Neural progenitor cell (in vitro differentiated cells): ENCODE data around the gene SPATA21. TPM values are rescaled to one million over a fixed set of nuclear protein-coding genes. Genes with fewer than 3 reads are reported as not detected.

ENCODE experiments used
- DNase-seq: peaks from one replicate; pipeline ENCODE4 v3.0.0-alpha.2; 2016; ENCODE audit warnings: low spot score
- H2AFZ ChIP-seq: fragments of 200-600 bp; sonication (generic); replicated peaks from 2 replicates; pipeline ENCODE4 v1.6.1; 2016; ENCODE audit warnings: antibody characterized with exemption
- H3F3A ChIP-seq: fragments of 200-600 bp; sonication (generic); 2 replicates; pipeline ENCODE4 v1.6.1; 2016; ENCODE audit warnings: antibody characterized with exemption, low read depth
- H3K27ac ChIP-seq: fragments of 200-600 bp; sonication (generic); 2 replicates; pipeline ENCODE4 v1.5.1; 2016; ENCODE audit warnings: mild to moderate bottlenecking
- H3K27me3 ChIP-seq: fragments of 200-600 bp; sonication (generic); 2 replicates; pipeline ENCODE4 v1.6.1; 2016; ENCODE audit warnings: mild to moderate bottlenecking, moderate library complexity
- H3K36me3 ChIP-seq: fragments of 200-600 bp; sonication (generic); 2 replicates; pipeline ENCODE4 v1.5.1; 2016
- H3K4me1 ChIP-seq: fragments of 200-600 bp; sonication (generic); 2 replicates; pipeline ENCODE4 v1.6.1; 2016; ENCODE audit warnings: mixed run types
- H3K4me2 ChIP-seq: fragments of 200-600 bp; sonication (generic); 2 replicates; pipeline ENCODE4 v1.6.1; 2016
- H3K4me3 ChIP-seq: fragments of 200-600 bp; sonication (generic); 2 replicates; pipeline ENCODE4 v1.5.1; 2016
- H3K79me2 ChIP-seq: fragments of 200-600 bp; sonication (generic); 2 replicates; pipeline ENCODE4 v1.6.1; 2016; ENCODE audit warnings: low read depth
- H3K9ac ChIP-seq: fragments of 200-600 bp; sonication (generic); 2 replicates; pipeline ENCODE4 v1.6.1; 2016
- H3K9me3 ChIP-seq: fragments of 200-600 bp; sonication (generic); 2 replicates; pipeline ENCODE4 v1.5.1; 2016; ENCODE audit warnings: low read depth
- H4K20me1 ChIP-seq: fragments of 200-600 bp; sonication (generic); 2 replicates; pipeline ENCODE4 v1.6.1; 2016; ENCODE audit warnings: low read depth
- H3K27ac Mint-ChIP-seq: 3 replicates; pipeline ENCODE4 v1.8.0; 2021; ENCODE audit warnings: mixed read lengths
- H3K27me3 Mint-ChIP-seq: 2 replicates; pipeline ENCODE4 v1.8.0; 2022; ENCODE audit warnings: low read depth, mild to moderate bottlenecking, inconsistent platforms, moderate library complexity, mixed read lengths; ENCODE audit not compliant: insufficient read depth
- H3K36me3 Mint-ChIP-seq: 3 replicates; pipeline ENCODE4 v1.8.0; 2021; ENCODE audit warnings: mixed read lengths
- H3K4me1 Mint-ChIP-seq: 3 replicates; pipeline ENCODE4 v1.8.0; 2021; ENCODE audit warnings: mixed read lengths
- H3K4me3 Mint-ChIP-seq: 3 replicates; pipeline ENCODE4 v1.8.0; 2021; ENCODE audit warnings: mild to moderate bottlenecking, moderate library complexity, mixed read lengths
- H3K9me3 Mint-ChIP-seq: 3 replicates; pipeline ENCODE4 v1.8.0; 2020; ENCODE audit warnings: mixed read lengths
- EZH2 ChIP-seq: fragments of 200-600 bp; sonication (generic); IDR thresholded peaks from 2 replicates; pipeline ENCODE4 v1.6.1; 2017; ENCODE audit warnings: antibody characterized with exemption, mild to moderate bottlenecking, moderate library complexity
- EZH2phosphoT487 ChIP-seq: fragments of 200-600 bp; sonication (generic); IDR thresholded peaks from 2 replicates; pipeline ENCODE4 v1.6.1; 2017; ENCODE audit warnings: antibody characterized with exemption
- total RNA-seq: library from RNA; depleted of rRNA; stranded (reverse); fragments of >200 nt; gene quantifications from 2 replicates; pipeline ENCODE4 v1.2.3, GENCODE V29; 2015; ENCODE audit warnings: low replicate concordance
- TF ChIP-seq, protein P1 (sequence below): fragments of 200-600 bp; sonication (generic); IDR thresholded peaks from 2 replicates; pipeline ENCODE4 v1.5.1; 2017; ENCODE audit warnings: antibody characterized with exemption, mild to moderate bottlenecking

SPATA21 gene
- total RNA-seq, 1 donor from 2014 or later: not detected

DNA sequence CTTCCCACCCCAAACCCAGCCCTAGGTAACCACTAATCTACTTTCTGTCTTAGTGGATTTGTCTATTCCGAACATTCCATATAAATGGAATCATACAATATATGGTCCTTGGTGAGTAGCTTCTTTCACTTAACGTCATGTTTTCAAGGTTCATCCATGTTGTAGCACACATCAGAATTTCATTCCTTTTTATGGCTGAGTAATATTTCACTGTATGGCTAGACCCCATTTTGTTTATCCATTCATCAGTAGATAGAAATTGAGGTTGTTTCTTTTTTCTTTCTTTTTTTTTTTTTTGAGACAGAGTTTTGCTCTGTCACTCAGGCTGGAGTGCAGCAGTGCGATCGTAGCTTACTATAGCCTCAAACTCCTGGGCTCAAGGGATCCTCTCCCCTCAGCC, 3.2 kb downstream of the SPATA21 start:
- no peaks in the 10 kb centered on the region for H3K4me1 ChIP-seq
- no peak overlapping the region for H3K4me3 Mint-ChIP-seq
- peaks cover 9% of the 10 kb centered on the region for H3K27me3 Mint-ChIP-seq
- H3K9ac ChIP-seq: no peak overlapping the region
- no peaks in the 10 kb centered on the region for H3K27me3 ChIP-seq
- no peaks in the 10 kb centered on the region for H3K36me3 ChIP-seq
- H4K20me1 ChIP-seq: no peaks in the 10 kb centered on the region
- H3K36me3 Mint-ChIP-seq: no peaks in the 10 kb centered on the region
- peaks cover 4% of the 10 kb centered on the region for H3K4me1 Mint-ChIP-seq
- no peak overlapping the region for H3K27ac Mint-ChIP-seq
- H3F3A ChIP-seq: no peaks in the 10 kb centered on the region
- TF ChIP-seq EZH2phosphoT487 (no peak), EZH2 (no peak)
- TF ChIP-seq, protein P1, sequence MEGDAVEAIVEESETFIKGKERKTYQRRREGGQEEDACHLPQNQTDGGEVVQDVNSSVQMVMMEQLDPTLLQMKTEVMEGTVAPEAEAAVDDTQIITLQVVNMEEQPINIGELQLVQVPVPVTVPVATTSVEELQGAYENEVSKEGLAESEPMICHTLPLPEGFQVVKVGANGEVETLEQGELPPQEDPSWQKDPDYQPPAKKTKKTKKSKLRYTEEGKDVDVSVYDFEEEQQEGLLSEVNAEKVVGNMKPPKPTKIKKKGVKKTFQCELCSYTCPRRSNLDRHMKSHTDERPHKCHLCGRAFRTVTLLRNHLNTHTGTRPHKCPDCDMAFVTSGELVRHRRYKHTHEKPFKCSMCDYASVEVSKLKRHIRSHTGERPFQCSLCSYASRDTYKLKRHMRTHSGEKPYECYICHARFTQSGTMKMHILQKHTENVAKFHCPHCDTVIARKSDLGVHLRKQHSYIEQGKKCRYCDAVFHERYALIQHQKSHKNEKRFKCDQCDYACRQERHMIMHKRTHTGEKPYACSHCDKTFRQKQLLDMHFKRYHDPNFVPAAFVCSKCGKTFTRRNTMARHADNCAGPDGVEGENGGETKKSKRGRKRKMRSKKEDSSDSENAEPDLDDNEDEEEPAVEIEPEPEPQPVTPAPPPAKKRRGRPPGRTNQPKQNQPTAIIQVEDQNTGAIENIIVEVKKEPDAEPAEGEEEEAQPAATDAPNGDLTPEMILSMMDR: no peak
- H3K9me3 ChIP-seq: no peaks in the 10 kb centered on the region
- H3K79me2 ChIP-seq: no peaks in the 10 kb centered on the region
- DNase-seq: no peak
- no peak overlapping the region for H3K27ac ChIP-seq
- no peaks in the 10 kb centered on the region for H3K9me3 Mint-ChIP-seq
- no peak overlapping the region for H3K4me3 ChIP-seq
- no peak overlapping the region for H3K4me2 ChIP-seq
- H2AFZ ChIP-seq: no peak overlapping the region

DNA sequence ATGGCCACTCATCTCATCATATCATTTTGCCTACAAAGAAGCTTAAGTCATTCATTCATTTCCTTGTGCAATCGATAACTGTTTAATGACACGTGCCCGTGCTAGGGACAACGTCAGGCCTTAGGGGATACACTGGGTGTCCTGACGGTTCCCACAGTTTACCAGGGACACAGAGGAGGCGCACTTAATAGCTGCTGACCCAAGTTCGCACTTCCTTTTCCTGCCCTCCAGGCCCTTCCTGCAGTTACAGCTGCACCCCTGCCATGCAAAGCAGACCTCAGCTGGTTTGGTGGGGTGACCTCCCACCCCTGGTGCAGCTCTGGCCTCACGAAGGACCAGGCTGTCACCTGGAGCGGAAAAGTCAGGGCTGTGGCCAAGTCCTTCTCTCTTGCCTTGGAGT, 4.2 kb downstream of the SPATA21 start:
- Histone ChIP-seq H3K36me3 (no peaks in the 10 kb centered on the region), H3K27ac (no peak overlapping the region), H2AFZ (no peak overlapping the region), H3K27me3 (no peaks in the 10 kb centered on the region), H3K79me2 (no peaks in the 10 kb centered on the region), H3K4me1 (no peaks in the 10 kb centered on the region), H3K4me3 (no peak overlapping the region), H3K4me2 (no peak overlapping the region), H4K20me1 (no peaks in the 10 kb centered on the region), H3K9ac (no peak overlapping the region), H3K9me3 (no peaks in the 10 kb centered on the region), H3F3A (no peaks in the 10 kb centered on the region)
- TF ChIP-seq, protein P1: no peak
- TF ChIP-seq EZH2phosphoT487 (no peak), EZH2 (no peak)
- Mint-ChIP-seq H3K9me3 (no peaks in the 10 kb centered on the region), H3K4me1 (peaks cover 4% of the 10 kb centered on the region), H3K4me3 (no peak overlapping the region), H3K27ac (no peak overlapping the region), H3K27me3 (peaks cover 9% of the 10 kb centered on the region), H3K36me3 (no peaks in the 10 kb centered on the region)
- DNase-seq: no peak

DNA sequence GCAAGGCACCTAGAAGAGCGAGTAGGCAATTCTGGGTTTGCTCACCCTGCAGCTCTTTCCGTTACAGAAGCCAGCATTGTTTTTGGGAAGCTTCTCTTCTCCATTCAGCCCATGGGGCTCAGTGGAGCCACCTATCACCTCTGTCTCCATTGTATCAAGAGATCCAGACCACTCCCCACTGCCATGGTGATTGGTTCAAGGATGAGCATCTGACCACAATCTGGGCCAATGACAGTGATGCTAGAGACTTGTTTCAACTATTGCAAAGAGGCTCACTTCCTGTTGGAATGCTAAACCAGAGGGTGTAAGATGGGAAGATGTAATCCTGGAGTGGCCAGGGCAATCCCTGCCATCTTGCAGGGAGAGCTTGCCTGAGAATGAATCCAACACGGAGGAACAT, 6.6 kb downstream of the SPATA21 start:
- Histone ChIP-seq H3K9me3 (no peaks in the 10 kb centered on the region), H3F3A (no peaks in the 10 kb centered on the region), H3K4me2 (no peak overlapping the region), H3K4me3 (no peak overlapping the region), H3K36me3 (no peaks in the 10 kb centered on the region), H3K9ac (no peak overlapping the region), H2AFZ (peak overlapping the region; percentile 82), H3K27me3 (no peaks in the 10 kb centered on the region), H3K27ac (no peak overlapping the region), H4K20me1 (no peaks in the 10 kb centered on the region), H3K4me1 (no peaks in the 10 kb centered on the region), H3K79me2 (no peaks in the 10 kb centered on the region)
- no peak overlapping the region for H3K4me3 Mint-ChIP-seq
- peaks cover 4% of the 10 kb centered on the region for H3K4me1 Mint-ChIP-seq
- no peaks in the 10 kb centered on the region for H3K36me3 Mint-ChIP-seq
- TF ChIP-seq, protein P1: no peak
- no peak for TF ChIP-seq EZH2
- TF ChIP-seq EZH2phosphoT487: no peak
- H3K9me3 Mint-ChIP-seq: no peaks in the 10 kb centered on the region
- DNase-seq: peak; percentile 39
- H3K27ac Mint-ChIP-seq: no peak overlapping the region
- peaks cover 6% of the 10 kb centered on the region for H3K27me3 Mint-ChIP-seq
